ENCODE measurements around the gene PCP2. TPM values are rescaled to one million over a fixed set of nuclear protein-coding genes. Genes with fewer than 3 reads are reported as not detected.

PCP2 gene
- total RNA-seq, 1 experiment from 2014 or later, result not detected

GRCh38 chr19:7631577-7631976, 1.9 kb downstream of the PCP2 start:
- Histone ChIP-seq H3K4me2 (ENCODE audit: insufficient read depth, insufficient read length, low read length) (no peak overlapping the region), H3K27me3 (ENCODE audit: insufficient read depth, low read length) (peaks cover 16% of the 10 kb centered on the region; the same call in 1 of the 2 replicates), H3K27ac (ENCODE audit: insufficient read length, low read depth, low read length) (no peak overlapping the region), H2BK120ac (ENCODE audit: low read depth, low read length, poor library complexity, severe bottlenecking) (no peak overlapping the region), H3T11ph (ENCODE audit: low read length) (no peak overlapping the region), H2AK5ac (ENCODE audit: insufficient read length, low read length) (no peak overlapping the region), H3K23ac (ENCODE audit: insufficient read length, low read depth, low read length) (no peak overlapping the region), H3K79me2 (ENCODE audit: insufficient read depth, low read length) (peaks cover 26% of the 10 kb centered on the region; the same call in 1 of the 2 replicates), H3K14ac (ENCODE audit: insufficient read depth, low read length) (no peak overlapping the region), H4K5ac (ENCODE audit: insufficient read length, low read depth, low read length) (no peak overlapping the region), H3K23me2 (ENCODE audit: insufficient read length, low read depth, low read length, poor library complexity, severe bottlenecking) (peaks cover 14% of the 10 kb centered on the region), H3K56ac (ENCODE audit: insufficient read length, low read depth, low read length) (no peak overlapping the region), H3K79me1 (ENCODE audit: insufficient read depth, low read depth, low read length, poor library complexity, severe bottlenecking) (peaks cover 20% of the 10 kb centered on the region), H3K18ac (ENCODE audit: insufficient read length, low read depth, low read length) (no peak overlapping the region), H2BK5ac (ENCODE audit: insufficient read length, low read length) (no peak overlapping the region), H4K91ac (ENCODE audit: insufficient read length, low read depth, low read length) (no peak overlapping the region), H2BK12ac (ENCODE audit: insufficient read length, low read depth, low read length) (no peak overlapping the region), H2AFZ (ENCODE audit: low read length) (no peak overlapping the region), H2BK15ac (ENCODE audit: low read depth, low read length) (no peak overlapping the region), H4K20me1 (ENCODE audit: control insufficient read depth, insufficient read depth, insufficient read length) (no peaks in the 10 kb centered on the region), H2BK20ac (ENCODE audit: low read depth, low read length, poor library complexity, severe bottlenecking) (no peak overlapping the region), H3K4me1 (ENCODE audit: insufficient read depth, low read length) (no peaks in the 10 kb centered on the region), H3K9ac (ENCODE audit: extremely low read depth, insufficient read length, low read length) (no peak overlapping the region), H3K9me3 (ENCODE audit: control insufficient read depth, low read depth, low read length) (no peaks in the 10 kb centered on the region), H3K4ac (ENCODE audit: low read depth, low read length) (no peak overlapping the region), H4K8ac (replicated peaks; ENCODE audit: insufficient read length, low read depth, low read length) (no peak overlapping the region)
- TF ChIP-seq CTCF (conservative IDR thresholded peaks at IDR 0.05), result no peak
- Mint-ChIP-seq H3K36me3 (ENCODE audit: insufficient read depth in 1 of 3, low read depth in 3 of 3) (peaks cover 4 to 16% (median 12%) of the 10 kb centered on the region in 3 experiments; a peak in 6 of 7 replicates), H3K27ac (no peak overlapping the region), H3K9me3 (no peaks in the 10 kb centered on the region; a peak in 2 of 5 replicates), H3K4me1 (peaks cover 15 to 28% of the 10 kb centered on the region in 2 experiments), H3K4me3 (peak overlapping the region in 1 of 2 experiments; percentile 12; a peak in 1 of 5 replicates), H3K27me3 (ENCODE audit: low read depth) (peaks cover 27% of the 10 kb centered on the region)
- no peak for DNase-seq
- WGBS (ENCODE audit: extremely low coverage, insufficient read length, low lambda C conversion rate), result no CpG with 5 or more reads among the region's 12 CpGs
